ENCODE measurements around the gene TBC1D8.

- TF ChIP-seq, protein P1, sequence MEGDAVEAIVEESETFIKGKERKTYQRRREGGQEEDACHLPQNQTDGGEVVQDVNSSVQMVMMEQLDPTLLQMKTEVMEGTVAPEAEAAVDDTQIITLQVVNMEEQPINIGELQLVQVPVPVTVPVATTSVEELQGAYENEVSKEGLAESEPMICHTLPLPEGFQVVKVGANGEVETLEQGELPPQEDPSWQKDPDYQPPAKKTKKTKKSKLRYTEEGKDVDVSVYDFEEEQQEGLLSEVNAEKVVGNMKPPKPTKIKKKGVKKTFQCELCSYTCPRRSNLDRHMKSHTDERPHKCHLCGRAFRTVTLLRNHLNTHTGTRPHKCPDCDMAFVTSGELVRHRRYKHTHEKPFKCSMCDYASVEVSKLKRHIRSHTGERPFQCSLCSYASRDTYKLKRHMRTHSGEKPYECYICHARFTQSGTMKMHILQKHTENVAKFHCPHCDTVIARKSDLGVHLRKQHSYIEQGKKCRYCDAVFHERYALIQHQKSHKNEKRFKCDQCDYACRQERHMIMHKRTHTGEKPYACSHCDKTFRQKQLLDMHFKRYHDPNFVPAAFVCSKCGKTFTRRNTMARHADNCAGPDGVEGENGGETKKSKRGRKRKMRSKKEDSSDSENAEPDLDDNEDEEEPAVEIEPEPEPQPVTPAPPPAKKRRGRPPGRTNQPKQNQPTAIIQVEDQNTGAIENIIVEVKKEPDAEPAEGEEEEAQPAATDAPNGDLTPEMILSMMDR (IDR thresholded peaks at IDR 0.05), result no peak
- no peak for TF ChIP-seq EZH2 (IDR thresholded peaks at IDR 0.05; ENCODE audit: borderline replicate concordance, insufficient read depth, low read depth, low read length, poor library complexity, severe bottlenecking)
These were observed 157.9 kb downstream of the TBC1D8 start for GRCh38 chr2:100993294-100993693.

Data from B cell (primary cell).